HG02970 (cell line): ENCODE results near the gene KCNH3.

Experiments used
- ATAC-seq: cut with Tn5 transposase; IDR thresholded peaks from one replicate; pipeline ENCODE4 v1.9.1; 2021; ENCODE audit warnings: mild to moderate bottlenecking, moderate library complexity, moderate number of reproducible peaks; ENCODE audit not compliant: unreplicated experiment, low FRiP score

Gene KCNH3

DNA sequence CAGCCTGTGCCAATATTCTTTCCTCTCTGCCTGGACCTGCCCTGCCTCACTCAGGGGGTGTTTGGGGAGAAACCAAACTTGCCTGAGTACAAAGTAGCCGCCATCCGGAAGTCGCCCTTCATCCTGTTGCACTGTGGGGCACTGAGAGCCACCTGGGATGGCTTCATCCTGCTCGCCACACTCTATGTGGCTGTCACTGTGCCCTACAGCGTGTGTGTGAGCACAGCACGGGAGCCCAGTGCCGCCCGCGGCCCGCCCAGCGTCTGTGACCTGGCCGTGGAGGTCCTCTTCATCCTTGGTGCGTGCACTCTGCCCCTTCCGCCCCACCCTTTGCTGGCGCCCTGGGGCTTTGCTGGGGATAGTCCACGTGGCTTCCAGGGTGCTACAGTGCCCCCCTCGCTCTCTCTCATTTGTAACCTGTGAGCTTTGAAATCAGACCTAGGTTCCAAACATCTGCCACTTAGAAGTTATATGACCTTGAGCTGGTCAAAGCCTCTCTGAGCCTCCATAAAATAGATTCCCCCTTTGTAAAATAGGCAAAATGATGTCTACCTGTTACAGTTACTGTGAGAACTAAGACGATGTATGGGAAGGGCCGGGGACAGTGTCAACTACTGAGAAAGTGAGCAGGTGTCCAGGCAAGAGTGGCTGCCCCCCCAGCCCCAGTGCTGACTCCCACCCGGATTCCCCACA lies 4.5 kb downstream of the KCNH3 start:
- no peak for ATAC-seq

DNA sequence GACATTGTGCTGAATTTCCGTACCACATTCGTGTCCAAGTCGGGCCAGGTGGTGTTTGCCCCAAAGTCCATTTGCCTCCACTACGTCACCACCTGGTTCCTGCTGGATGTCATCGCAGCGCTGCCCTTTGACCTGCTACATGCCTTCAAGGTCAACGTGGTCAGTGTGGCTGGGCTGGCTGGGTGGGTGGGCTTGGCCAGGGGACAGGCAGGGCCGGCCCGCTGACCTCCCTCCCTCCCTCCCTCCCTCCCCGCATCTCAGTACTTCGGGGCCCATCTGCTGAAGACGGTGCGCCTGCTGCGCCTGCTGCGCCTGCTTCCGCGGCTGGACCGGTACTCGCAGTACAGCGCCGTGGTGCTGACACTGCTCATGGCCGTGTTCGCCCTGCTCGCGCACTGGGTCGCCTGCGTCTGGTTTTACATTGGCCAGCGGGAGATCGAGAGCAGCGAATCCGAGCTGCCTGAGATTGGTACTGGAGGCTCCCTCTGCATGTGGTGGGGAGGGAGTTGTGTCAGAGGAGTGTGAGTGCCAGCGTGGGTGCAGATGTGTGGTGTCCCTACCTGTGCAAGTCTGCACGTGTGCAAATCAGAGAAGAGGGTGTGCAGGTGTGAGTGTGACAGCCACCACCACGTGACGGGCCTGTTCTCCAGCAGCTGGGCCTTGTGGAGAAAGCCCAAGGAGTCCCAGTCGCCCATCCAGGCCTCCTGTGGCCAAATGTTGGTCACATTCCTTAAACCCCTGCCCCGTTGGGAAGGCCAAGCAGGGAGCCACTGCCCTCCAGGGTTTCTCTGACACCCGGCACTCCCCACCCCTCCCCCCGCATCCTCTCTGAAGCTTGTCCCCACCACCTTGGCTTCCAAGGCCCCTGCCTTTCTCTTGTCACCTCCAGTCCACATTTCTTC lies 5.3 kb downstream of the KCNH3 start:
- no peak for ATAC-seq

DNA sequence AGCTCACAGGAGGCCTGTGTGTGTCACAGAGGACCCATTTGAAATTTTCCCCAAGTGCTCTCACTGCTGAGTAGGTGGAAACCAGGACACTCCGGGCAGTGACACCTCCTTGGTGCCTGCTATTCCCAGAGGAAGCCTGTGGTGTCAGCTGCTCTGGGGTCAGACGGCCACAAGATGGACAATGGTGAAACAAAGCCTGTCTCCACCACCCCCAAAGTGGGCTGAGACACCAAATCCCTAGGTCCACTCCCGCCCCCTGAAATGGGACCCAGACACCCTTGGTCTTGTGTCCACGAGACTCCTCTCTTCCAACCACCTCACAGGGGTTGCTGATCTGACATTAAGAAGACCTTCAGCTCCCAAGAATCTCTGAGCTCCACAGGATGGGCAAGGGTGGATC lies 7.0 kb downstream of the KCNH3 start:
- ATAC-seq: no peak

DNA sequence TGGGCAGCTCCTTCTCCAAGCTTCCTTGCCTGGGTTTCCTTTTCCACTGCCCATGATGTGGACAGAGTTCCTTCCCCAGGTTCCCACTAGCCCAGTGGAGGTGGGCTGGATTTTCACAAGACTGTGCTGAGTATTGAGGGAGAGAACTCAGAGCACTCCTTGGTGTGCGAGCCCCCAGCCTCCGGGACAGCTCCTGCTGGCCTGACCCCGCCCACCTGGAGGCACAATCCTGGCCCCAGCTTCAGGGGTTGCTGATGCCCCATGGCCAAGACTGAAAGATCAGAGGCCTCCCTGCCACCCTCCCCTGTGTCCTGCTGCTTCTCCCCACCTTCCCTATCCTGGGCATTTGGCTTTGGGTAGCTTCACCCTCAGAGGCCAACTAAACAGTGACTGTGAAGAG lies 7.7 kb downstream of the KCNH3 start:
- no peak for ATAC-seq

DNA sequence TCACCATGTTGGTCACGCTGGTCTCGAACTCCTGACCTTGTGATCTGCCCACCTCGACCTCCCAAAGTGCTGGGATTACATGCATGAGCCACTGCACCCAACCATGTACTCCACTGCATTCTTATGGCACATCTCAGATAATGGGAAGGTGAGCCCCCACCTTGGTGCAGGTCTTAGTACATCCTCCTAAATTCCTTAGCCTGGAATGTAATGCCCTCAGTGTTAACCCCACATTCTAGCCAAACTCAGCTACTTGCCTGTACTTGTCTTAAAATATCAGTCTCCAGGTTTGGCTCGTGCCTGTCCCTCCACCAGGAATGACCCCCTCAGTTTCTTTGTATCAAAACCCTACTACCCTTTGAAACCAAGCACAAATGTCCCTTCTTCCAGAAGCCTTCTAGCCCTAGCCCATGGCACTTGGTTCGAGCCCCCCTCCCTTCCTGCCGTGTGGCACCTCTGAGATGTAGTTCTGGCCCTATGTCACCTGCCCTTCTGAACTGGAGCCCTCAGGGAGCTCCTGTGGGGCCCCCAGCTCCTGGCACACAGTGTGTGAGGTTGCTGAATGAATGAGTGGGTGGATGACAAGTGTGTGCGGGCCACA lies 8.4 kb downstream of the KCNH3 start:
- ATAC-seq: no peak

DNA sequence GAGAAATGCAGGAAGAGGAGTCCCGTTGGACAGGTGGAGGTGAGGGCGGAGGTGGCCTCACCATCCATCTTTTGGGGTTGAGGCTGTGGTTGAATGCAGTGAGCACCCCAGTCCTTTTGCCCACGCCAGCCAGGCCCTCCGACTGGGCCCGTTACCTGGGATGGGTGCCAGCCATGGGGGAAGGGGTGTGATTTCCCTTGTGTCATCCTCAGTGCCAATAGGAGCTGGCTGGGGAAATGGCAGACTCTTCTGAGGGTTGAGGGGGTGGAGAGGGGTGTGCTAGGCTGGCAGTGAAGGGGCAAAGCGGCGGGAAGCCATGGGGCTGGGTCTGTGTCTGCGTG lies 9.6 kb downstream of the KCNH3 start:
- no peak for ATAC-seq

DNA sequence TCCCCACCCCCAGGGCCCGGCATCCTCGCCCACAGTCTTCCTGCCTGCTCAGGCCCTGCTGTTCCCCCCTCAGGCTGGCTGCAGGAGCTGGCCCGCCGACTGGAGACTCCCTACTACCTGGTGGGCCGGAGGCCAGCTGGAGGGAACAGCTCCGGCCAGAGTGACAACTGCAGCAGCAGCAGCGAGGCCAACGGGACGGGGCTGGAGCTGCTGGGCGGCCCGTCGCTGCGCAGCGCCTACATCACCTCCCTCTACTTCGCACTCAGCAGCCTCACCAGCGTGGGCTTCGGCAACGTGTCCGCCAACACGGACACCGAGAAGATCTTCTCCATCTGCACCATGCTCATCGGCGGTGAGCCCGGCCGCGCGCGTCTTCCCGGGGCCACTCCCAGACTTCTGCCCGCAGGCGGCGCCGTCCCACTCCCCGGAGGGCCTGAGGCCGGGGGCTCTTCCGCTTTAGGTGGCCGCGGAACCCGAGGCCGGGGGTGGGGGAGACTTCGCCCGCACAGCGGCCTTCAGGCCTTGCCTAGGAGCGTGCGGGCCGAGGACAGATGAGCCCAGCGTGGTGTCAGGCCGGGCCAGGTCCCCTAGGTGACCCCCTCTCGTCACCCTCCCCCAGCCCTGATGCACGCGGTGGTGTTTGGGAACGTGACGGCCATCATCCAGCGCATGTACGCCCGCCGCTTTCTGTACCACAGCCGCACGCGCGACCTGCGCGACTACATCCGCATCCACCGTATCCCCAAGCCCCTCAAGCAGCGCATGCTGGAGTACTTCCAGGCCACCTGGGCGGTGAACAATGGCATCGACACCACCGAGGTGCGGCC lies 10.2 kb downstream of the KCNH3 start:
- ATAC-seq: no peak

DNA sequence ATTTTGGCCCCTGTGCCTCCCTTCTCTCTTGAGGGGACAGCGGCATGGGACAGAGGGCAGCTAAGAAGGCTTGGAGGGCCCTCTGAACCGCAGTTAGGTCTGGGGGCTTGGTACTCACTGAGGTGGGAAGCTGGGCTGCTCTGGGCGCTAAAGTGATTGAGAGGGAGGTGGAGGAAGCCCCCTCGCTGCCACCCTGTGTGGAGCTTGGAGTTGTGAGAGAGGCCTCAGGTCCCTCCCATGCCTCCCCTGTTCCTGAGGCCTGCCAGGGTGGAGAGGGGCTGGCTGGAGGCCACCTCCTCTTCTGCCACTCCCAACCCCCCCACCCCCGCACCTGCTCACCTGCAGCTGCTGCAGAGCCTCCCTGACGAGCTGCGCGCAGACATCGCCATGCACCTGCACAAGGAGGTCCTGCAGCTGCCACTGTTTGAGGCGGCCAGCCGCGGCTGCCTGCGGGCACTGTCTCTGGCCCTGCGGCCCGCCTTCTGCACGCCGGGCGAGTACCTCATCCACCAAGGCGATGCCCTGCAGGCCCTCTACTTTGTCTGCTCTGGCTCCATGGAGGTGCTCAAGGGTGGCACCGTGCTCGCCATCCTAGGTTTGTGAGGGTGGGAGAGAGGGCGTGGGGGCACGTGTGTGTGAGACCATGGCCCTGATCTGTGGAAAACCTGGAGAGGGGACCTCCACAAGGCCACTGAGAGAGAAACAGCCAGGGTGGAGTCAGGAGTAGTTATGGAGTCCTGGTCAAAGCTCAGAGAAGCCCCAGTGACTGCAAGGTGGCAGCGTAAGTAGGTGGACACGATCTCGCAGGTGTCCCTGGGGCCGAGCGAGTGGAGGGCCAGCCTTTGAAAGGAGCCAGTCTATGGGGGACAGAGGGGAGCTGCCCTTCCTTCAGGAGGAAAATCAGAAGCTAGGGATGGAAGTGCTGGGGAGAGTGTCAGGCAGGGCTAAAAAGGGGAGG lies 11.2 kb downstream of the KCNH3 start:
- no peak for ATAC-seq

DNA sequence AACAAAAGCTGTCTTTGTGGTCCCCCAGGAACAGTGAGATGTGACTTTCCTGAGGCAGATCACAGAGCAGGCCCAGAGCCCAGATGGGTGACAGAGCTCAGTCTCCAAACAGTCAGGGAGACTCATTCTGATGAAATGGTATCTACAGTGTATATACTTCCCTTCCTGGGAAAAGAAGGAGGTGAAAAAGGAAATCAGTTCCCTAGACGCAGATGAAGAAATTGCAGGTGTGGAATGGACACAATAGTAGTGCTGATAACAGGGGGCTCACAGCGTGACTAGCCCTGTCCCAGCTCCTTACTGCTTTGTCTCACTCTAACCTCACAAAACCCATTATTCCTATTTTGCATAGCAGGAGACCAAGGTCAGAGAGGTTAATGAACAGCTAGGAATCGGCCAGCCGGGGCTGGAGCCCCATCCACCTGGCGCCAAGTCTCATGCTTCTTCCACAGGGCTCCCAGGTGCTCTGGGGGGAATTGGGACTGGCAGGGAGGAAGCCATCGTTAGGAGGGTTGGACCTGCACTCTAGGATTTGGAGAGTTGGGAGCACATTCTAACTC lies 11.9 kb downstream of the KCNH3 start:
- ATAC-seq: no peak

DNA sequence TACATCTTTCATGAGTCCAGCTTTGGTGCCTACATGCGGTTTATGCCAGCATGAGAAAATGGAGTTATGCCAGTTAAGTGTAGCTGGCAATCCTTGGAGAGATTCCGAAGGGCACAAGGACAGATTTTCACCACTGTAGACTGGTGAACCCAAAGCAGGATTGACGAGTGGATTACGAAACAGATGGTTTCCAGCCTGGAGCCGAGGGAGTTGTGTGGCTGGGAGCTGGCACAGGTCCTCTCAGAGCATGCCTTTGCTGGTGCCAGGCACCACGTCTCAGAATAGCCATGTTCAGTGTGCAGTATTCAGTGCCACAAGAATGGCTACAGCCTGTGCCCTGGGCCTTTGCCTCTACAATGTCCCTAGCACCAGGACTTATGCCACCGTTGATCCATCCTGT lies 13.2 kb downstream of the KCNH3 start:
- ATAC-seq: no peak

DNA sequence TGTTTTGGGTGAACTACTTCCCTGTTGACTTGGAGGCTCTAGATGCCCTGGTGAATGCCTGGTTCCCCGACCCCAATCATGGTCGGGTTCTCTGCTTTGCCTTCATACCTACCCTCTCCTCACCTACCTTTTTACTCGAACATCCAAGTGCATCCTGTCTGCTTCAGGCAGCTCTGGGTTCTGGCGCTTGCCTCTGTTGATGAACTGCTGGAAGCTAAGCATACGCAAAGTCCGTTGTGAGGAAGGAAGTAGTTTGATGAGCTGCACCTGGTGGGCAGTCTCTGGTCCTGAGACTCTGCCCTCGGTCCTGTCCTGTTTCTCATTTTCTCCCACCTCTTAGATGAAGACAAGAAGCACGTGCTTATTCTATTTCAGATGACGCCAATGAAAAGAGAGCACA lies 13.6 kb downstream of the KCNH3 start:
- no peak for ATAC-seq

DNA sequence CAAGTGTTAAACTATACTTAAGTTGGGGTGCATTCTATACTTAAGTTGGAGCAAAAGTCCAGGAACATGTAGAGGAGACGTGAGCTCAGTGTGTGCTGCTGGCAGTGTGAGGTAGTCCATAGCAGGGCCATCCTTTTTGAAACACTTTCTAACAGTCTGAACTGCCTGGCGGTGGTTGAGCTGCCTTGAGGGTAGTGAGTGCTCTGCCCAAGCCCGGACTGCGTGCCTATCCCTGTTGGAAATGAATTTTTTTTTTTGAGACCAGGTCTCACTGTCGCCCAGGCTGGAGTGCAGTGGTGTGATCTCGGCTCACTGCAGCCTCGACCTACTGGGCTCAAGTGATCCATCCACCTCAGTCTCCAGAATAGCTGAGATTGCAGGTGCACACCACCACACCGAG lies 14.1 kb downstream of the KCNH3 start:
- ATAC-seq: no peak

DNA sequence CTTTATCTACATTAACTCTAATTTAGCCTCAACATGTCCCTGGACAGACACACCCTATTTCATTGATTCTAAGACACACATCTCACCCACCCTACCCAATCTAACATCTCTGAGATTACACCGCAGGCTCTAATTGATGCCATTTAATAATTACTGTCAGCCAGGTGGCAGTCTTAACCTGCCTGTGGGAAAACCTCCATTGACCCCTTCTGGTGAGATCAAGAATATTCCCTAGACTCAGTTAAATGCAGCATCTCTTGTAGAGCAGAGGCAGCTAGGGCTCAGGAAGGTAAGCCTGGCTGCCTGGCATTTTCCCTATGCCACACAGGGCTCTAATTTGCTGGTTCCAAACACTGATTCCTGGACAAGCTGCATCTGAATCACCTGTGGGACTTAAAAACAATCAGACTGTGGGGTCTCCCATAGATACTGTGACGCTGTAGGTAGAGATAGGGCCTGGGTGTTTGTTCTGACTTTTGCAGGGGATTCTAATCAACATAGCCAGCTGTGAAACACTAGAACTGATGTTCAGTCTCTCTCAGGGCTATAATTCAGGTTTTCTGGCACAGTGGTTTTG lies 14.8 kb downstream of the KCNH3 start:
- no peak for ATAC-seq

DNA sequence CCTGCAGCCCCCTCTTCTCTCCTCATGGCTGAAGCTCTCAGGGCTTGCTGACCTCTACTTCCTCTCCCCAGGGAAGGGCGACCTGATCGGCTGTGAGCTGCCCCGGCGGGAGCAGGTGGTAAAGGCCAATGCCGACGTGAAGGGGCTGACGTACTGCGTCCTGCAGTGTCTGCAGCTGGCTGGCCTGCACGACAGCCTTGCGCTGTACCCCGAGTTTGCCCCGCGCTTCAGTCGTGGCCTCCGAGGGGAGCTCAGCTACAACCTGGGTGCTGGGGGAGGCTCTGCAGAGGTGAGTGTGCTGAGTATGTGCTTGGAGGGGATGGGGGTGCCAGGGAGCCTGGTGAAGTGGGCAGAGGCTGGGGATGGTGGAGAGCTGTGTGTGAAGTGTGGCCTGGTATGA lies 15.4 kb downstream of the KCNH3 start:
- no peak for ATAC-seq

DNA sequence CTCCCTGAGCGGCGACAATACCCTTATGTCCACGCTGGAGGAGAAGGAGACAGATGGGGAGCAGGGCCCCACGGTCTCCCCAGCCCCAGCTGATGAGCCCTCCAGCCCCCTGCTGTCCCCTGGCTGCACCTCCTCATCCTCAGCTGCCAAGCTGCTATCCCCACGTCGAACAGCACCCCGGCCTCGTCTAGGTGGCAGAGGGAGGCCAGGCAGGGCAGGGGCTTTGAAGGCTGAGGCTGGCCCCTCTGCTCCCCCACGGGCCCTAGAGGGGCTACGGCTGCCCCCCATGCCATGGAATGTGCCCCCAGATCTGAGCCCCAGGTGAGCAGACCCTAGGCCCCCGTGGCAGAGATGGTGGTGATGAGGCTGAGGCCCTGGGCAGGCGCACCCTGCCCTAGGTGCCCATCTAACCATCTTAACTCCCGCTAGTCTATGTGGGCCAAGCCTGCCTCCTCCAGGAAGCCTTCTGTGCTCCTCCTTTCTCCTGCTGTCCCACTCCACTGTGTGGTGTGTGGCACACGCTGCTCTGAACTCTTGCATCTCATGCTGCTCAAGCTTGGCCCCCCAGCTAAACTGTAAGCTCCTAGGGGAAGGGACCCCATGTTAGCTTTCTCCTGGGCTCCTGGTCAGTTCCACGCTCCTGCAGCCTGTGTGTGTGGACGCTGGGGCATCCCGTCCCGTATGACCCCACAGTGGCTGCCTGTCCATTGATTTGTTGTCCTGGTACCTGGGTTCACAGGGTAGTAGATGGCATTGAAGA lies 17.0 kb downstream of the KCNH3 start:
- no peak for ATAC-seq

DNA sequence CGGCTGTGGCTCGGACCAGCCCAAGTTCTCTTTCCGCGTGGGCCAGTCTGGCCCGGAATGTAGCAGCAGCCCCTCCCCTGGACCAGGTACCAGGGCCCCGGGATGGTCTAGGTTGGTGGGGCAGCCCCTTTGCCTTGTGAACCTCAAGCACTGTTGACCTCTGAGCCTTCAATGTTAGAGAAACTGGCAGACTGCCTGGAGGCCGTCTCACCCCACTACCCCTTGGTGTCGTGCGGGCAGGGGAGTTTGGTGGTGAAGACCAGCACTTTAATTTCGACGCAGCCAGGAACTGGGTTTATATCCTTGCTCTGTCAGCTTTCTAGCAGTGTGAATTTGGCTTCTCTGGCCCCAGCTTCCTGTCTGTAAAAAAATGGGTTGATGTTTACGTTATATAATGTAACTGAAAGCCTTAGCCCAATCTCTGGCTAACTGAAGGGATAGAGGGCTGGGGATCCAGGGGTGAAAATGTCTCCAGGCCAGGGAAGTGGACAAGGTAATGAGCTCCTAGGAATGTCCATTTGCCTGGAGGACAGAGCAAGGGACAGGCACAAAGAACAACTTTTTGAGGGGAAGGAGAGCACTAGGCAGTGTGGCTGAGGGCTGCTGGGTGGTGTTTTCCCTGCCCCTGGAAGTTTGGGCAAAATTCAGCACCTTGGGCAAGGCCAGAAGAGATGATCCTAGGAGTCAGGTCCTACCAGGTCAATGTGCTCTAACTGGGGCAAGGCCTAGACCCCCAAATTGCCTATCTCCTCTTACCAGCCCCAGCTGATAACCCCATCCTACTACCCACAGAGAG lies 17.8 kb downstream of the KCNH3 start:
- ATAC-seq: no peak

DNA sequence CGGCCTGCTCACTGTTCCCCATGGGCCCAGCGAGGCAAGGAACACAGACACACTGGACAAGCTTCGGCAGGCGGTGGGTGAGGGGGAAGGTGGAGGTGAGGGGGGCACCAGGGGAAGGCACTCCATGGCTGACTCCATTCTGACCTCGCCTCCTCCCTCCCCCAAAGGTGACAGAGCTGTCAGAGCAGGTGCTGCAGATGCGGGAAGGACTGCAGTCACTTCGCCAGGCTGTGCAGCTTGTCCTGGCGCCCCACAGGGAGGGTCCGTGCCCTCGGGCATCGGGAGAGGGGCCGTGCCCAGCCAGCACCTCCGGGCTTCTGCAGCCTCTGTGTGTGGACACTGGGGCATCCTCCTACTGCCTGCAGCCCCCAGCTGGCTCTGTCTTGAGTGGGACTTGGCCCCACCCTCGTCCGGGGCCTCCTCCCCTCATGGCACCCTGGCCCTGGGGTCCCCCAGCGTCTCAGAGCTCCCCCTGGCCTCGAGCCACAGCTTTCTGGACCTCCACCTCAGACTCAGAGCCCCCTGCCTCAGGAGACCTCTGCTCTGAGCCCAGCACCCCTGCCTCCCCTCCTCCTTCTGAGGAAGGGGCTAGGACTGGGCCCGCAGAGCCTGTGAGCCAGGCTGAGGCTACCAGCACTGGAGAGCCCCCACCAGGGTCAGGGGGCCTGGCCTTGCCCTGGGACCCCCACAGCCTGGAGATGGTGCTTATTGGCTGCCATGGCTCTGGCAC lies 18.5 kb downstream of the KCNH3 start:
- no peak for ATAC-seq
